ENCODE data around the gene PSMA5. TPM values are rescaled to one million over a fixed set of nuclear protein-coding genes. Genes with fewer than 3 reads are reported as not detected.

PSMA5 gene
- total and polyA plus RNA-seq, 10 of the 15 experiments (the other 5 are each of a cell fraction or from before 2014, with no cell fraction given) = 58.7 to 271 (median 187) TPM

DNA sequence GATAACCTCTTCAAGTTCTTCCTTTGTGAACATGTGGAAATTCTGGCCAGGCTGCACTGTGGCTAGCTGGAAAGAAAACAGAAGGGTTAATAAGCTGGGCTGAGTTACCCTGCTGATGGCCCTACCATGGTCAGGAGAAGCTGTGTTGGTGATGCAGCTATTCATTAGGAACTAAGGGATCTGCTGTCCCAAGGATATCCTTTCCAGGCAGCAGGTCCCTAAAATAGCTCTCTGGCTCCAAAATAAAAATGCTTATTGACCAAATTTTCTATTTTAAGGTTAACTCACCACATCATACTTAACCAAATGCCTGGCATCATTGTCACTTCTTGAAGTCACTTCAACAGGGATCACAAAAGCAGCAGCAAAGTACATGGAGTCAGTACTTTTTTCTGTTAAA is 24.2 kb downstream of the PSMA5 start:
- peaks cover 2 to 25% of the 10 kb centered on the region in 2 experiments for H3K36me3 ChIP-seq (ENCODE audit: control insufficient read depth in 2 of 2, insufficient read depth in 2 of 2, low read length in 1 of 2)
- in situ Hi-C loops (cut with MboI) = loop anchor here (5.0 kb wide), 1 partner anchor 140 kb away; no protein-coding TSS in a partner anchor

More for the DNA sequence above, 24.2 kb downstream of the PSMA5 start:
- Histone ChIP-seq H3K27me3 (replicated peaks in 1 of 2; ENCODE audit: control insufficient read depth in 2 of 2, insufficient read depth in 2 of 2, low read length in 1 of 2) (no peaks in the 10 kb centered on the region; a peak in 2 of 4 replicates), H3K4me3 (no peak overlapping the region), H3K79me2 (ENCODE audit: control insufficient read depth, insufficient read depth, low read length) (no peaks in the 10 kb centered on the region), H2AFZ (ENCODE audit: control insufficient read depth, low read depth, low read length) (no peak overlapping the region), H3K9me3 (replicated peaks; ENCODE audit: control insufficient read depth, insufficient read depth, low read length) (peaks cover 3% of the 10 kb centered on the region; the same call in 1 of the 3 replicates), H3K4me1 (ENCODE audit: control insufficient read depth, insufficient read depth, low read length) (no peaks in the 10 kb centered on the region; the same call in 1 of the 2 replicates), H4K20me1 (ENCODE audit: control insufficient read depth, insufficient read depth) (no peaks in the 10 kb centered on the region), H3K27ac (ENCODE audit: control insufficient read depth, insufficient read depth) (no peak overlapping the region), H3K9ac (ENCODE audit: control insufficient read depth, insufficient read depth, low read length) (no peak overlapping the region), H3K4me2 (ENCODE audit: control insufficient read depth, insufficient read depth) (no peak overlapping the region)
- TF ChIP-seq, protein P1, sequence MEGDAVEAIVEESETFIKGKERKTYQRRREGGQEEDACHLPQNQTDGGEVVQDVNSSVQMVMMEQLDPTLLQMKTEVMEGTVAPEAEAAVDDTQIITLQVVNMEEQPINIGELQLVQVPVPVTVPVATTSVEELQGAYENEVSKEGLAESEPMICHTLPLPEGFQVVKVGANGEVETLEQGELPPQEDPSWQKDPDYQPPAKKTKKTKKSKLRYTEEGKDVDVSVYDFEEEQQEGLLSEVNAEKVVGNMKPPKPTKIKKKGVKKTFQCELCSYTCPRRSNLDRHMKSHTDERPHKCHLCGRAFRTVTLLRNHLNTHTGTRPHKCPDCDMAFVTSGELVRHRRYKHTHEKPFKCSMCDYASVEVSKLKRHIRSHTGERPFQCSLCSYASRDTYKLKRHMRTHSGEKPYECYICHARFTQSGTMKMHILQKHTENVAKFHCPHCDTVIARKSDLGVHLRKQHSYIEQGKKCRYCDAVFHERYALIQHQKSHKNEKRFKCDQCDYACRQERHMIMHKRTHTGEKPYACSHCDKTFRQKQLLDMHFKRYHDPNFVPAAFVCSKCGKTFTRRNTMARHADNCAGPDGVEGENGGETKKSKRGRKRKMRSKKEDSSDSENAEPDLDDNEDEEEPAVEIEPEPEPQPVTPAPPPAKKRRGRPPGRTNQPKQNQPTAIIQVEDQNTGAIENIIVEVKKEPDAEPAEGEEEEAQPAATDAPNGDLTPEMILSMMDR (IDR thresholded peaks at IDR 0.05 in 2 of 3, conservative IDR thresholded peaks at IDR 0.05 in 1 of 3; ENCODE audit: control insufficient read depth in 2 of 3, extremely low read depth in 1 of 3, insufficient read depth in 1 of 3, low read depth in 3 of 3, low read length in 3 of 3) = no peak
- no peak for TF ChIP-seq SIN3A (IDR thresholded peaks at IDR 0.05; ENCODE audit: low read depth, low read length)
- no peak for TF ChIP-seq SPI1 (IDR thresholded peaks at IDR 0.05; ENCODE audit: borderline replicate concordance, insufficient read depth, low read depth, low read length)
- TF ChIP-seq, protein P2, sequence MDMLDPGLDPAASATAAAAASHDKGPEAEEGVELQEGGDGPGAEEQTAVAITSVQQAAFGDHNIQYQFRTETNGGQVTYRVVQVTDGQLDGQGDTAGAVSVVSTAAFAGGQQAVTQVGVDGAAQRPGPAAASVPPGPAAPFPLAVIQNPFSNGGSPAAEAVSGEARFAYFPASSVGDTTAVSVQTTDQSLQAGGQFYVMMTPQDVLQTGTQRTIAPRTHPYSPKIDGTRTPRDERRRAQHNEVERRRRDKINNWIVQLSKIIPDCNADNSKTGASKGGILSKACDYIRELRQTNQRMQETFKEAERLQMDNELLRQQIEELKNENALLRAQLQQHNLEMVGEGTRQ (IDR thresholded peaks at IDR 0.05; ENCODE audit: borderline replicate concordance, low read depth, low read length) = no peak
- no peak for TF ChIP-seq RUNX3 (IDR thresholded peaks at IDR 0.05; ENCODE audit: low read length)
- TF ChIP-seq, protein P3, sequence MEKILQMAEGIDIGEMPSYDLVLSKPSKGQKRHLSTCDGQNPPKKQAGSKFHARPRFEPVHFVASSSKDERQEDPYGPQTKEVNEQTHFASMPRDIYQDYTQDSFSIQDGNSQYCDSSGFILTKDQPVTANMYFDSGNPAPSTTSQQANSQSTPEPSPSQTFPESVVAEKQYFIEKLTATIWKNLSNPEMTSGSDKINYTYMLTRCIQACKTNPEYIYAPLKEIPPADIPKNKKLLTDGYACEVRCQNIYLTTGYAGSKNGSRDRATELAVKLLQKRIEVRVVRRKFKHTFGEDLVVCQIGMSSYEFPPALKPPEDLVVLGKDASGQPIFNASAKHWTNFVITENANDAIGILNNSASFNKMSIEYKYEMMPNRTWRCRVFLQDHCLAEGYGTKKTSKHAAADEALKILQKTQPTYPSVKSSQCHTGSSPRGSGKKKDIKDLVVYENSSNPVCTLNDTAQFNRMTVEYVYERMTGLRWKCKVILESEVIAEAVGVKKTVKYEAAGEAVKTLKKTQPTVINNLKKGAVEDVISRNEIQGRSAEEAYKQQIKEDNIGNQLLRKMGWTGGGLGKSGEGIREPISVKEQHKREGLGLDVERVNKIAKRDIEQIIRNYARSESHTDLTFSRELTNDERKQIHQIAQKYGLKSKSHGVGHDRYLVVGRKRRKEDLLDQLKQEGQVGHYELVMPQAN (conservative IDR thresholded peaks at IDR 0.05) = no peak
- no peak for TF ChIP-seq ZNF207 (IDR thresholded peaks at IDR 0.05; ENCODE audit: borderline replicate concordance)
- TF ChIP-seq BCL11A (IDR thresholded peaks at IDR 0.05; ENCODE audit: low read depth, low read length) = no peak
- no peak for TF ChIP-seq SREBF1 (IDR thresholded peaks at IDR 0.05; ENCODE audit: low read length)
- ChIA-PET CTCF (interaction anchor here (0.6 to 8.0 kb wide), 13 partner anchors 9 to 201 kb away, joined by 3 to 241 read pairs (median 4); no protein-coding TSS in a partner anchor), RAD21 (ENCODE audit: unreplicated experiment) (interaction anchor here (0.7 to 6.0 kb wide), 6 partner anchors 80 to 131 kb away, joined by 3 to 87 read pairs (median 4); partner anchors contain the start of gene PSRC1), SMC1A (ENCODE audit: uncharacterized antibody, unreplicated experiment) (interaction anchor here (1.0 to 1.9 kb wide), 7 partner anchors 9 to 182 kb away, joined by 3 to 11 read pairs (median 4); partner anchors contain the start of gene PSRC1), POLR2A (interaction anchor here (0.7 to 1.5 kb wide), 2 partner anchors 9 to 220 kb away, joined by 5 read pairs; no protein-coding TSS in a partner anchor)
- FAIRE-seq = no peak
- no peak for ATAC-seq
- no TSS peak for BruUV-seq (replicated peaks)
- no peak for DNase-seq (ENCODE audit: low read depth, low spot score)
- intact Hi-C loops (cut with micrococcal nuclease; ENCODE audit: unreplicated experiment) = no loop called here
